Psoas muscle (tissue), 8 donors: Measurements from ENCODE around the gene GNG14. TPM values are rescaled to one million over a fixed set of nuclear protein-coding genes. Genes with fewer than 3 reads are reported as not detected.

Experiments
- ATAC-seq, 4 donors: fragments of 200-7000 bp; cut with Tn5 transposase; one replicate each; pipeline ENCODE4 v1.9.1; 2020; ENCODE audit warnings: moderate library complexity in 3 of 4, mild to moderate bottlenecking in 2 of 4
- DNase-seq, 2 donors: peaks; one replicate each; pipeline ENCODE4 v3.0.0-alpha.2; 2020
- H3K27ac ChIP-seq: fragments of 200-600 bp; one replicate; pipeline ENCODE4 v1.8.0; 2022
- H3K27me3 ChIP-seq, 3 donors: fragments of 200-600 bp in 1 of 3; one replicate each; pipeline versions ENCODE4 v1.6.1 to v1.8.0; 2013 to 2022; ENCODE audit warnings: low read length in 2 of 3, mild to moderate bottlenecking in 2 of 3, moderate library complexity in 1 of 3; ENCODE audit not compliant: insufficient read depth in 3 of 3
- H3K36me3 ChIP-seq, 2 donors: fragments of 200-600 bp in 1 of 2; one replicate each; pipeline versions ENCODE4 v1.6.1 to v1.8.0; 2013 to 2022; ENCODE audit warnings: low read depth in 1 of 2, mild to moderate bottlenecking in 1 of 2, moderate library complexity in 1 of 2; ENCODE audit not compliant: insufficient read depth in 1 of 2
- H3K4me1 ChIP-seq: fragments of 200-600 bp; one replicate; pipeline ENCODE4 v1.8.0; 2022
- H3K4me3 ChIP-seq: fragments of 200-600 bp; one replicate; pipeline ENCODE4 v1.8.0; 2022; ENCODE audit warnings: mild to moderate bottlenecking
- H3K9me3 ChIP-seq: fragments of 200-600 bp; one replicate; pipeline ENCODE4 v1.8.0; 2022
- WGBS, 3 donors: extraction: QIAGEN DNeasy Blood & Tissue Kit; methylation state at CpG; one replicate each; pipeline versions ENCODE4 v1.1.6 to v1.1.7; 2013; 5-methylcytosine and 5-hydroxymethylcytosine counted together
- intact Hi-C, 2 donors: fragments of 100-400 bp; cut with DNase I; formaldehyde crosslinking; loops; one replicate each; pipeline versions ENCODE4 v1.11.0 to v1.14.2; 2022
- polyA plus RNA-seq, 3 donors: library from polyadenylated mRNA; stranded (reverse); fragments of 200-250 nt; gene quantifications; one replicate each; pipeline ENCODE4 v1.2.3, GENCODE V29; 2013
- total RNA-seq, 4 donors: library from RNA; stranded (reverse); fragmentation: NEBNext Ultra II Directional in 2 of 4; extraction: Animal tissue kit (Norgen Biotek cat#: 25700) in 2 of 4; gene quantifications; one replicate each; pipeline versions ENCODE4 v1.2.1 to v1.2.4, GENCODE V29; 2021 to 2023
- TF ChIP-seq, protein P1 (sequence below): fragments of 200-600 bp; IDR thresholded peaks from one replicate; pipeline ENCODE4 v1.8.0; 2022; ENCODE audit warnings: antibody characterized with exemption
- donor health status: healthy with polysubstance abuse.
- donor health status: DM: no; HTN: no; CAD: no; lungs with moderate emphysema.
- donor health status: Bipolar disorder and iron deficiency.
- donor health status: healthy.
- donor health status: DM: yes; HTN: yes; CAD: no.
- donor health status: DM: no; HTN: no; CAD: no.
- donor health status: DM: no; HTN: no; CAD: no.
- donor health status: DM: yes; HTN: yes; CAD: no.

Gene GNG14
- total and polyA plus RNA-seq, 7 donors: not detected

DNA sequence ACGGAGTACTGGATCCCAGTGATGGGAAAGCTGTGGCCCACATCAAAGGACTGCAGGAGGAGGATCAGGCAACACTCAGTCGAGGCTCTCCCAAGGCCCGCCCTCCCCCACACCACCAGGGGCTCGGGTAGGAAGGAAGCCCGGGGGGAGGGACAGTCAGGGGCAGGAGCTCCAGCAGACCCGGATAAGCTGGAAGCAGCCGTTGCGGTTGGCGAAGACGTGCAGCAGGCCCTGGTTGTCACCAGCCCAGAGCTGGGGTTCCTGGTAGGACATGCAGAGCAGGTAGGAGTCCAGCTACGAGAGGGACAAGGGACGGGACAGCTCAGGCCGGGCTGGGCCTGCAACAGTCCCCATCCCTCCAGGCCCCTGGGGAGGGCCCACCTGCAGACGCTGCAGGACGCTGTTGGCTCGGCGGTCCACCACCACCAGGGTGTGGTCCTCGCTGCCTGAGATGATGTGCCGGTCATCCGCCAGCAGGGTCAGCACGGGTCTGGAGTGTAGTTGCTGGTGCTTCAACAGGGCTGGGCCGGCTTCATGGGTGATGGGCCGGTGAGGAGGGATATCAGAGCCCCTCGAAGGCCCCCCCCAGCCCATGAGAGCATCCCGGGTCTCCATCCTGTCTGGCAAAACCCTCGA, 1.9 kb downstream of the GNG14 start:
- Histone ChIP-seq H3K27ac (no peak overlapping the region), H3K4me1 (no peaks in the 10 kb centered on the region), H3K9me3 (no peaks in the 10 kb centered on the region), H3K27me3 (no peaks in the 10 kb centered on the region), H3K36me3 (peaks cover 0 to 4% of the 10 kb centered on the region in 2 donors), H3K4me3 (no peak overlapping the region)
- ATAC-seq (no peak), DNase-seq (no peak)
- TF ChIP-seq, protein P1, sequence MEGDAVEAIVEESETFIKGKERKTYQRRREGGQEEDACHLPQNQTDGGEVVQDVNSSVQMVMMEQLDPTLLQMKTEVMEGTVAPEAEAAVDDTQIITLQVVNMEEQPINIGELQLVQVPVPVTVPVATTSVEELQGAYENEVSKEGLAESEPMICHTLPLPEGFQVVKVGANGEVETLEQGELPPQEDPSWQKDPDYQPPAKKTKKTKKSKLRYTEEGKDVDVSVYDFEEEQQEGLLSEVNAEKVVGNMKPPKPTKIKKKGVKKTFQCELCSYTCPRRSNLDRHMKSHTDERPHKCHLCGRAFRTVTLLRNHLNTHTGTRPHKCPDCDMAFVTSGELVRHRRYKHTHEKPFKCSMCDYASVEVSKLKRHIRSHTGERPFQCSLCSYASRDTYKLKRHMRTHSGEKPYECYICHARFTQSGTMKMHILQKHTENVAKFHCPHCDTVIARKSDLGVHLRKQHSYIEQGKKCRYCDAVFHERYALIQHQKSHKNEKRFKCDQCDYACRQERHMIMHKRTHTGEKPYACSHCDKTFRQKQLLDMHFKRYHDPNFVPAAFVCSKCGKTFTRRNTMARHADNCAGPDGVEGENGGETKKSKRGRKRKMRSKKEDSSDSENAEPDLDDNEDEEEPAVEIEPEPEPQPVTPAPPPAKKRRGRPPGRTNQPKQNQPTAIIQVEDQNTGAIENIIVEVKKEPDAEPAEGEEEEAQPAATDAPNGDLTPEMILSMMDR: no peak
- intact Hi-C loops: no loop called here
- 69 to 82% (median 78%) methylated on average over 25 to 26 of the region's 26 CpGs for WGBS, 3 donors

DNA sequence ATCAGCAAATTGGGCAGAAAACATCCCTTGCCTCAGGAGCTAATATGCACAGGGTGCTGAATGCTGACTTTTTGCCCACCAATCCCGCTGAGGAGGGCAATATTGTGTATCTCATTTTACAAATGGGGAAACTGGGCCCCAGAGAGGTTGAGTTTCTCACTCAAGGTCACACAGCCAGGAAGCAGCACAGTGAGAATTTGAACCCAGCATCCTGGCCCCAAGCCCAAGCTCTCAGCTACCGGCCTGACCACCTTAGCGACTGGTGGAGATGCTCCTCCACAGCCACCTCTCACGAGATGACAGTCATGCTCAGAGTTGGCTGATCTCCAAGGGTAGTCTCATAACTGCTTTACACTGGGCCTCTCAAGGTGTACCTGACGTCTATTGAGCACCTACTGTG, 5.2 kb downstream of the GNG14 start:
- ATAC-seq: no peak
- no peaks in the 10 kb centered on the region for H3K27me3 ChIP-seq
- peaks cover 10% of the 10 kb centered on the region for H3K4me1 ChIP-seq
- peaks cover 0 to 6% of the 10 kb centered on the region in 2 donors for H3K36me3 ChIP-seq
- TF ChIP-seq, protein P1: no peak
- intact Hi-C loops: no loop called here
- no peak overlapping the region for H3K4me3 ChIP-seq
- 83 to 89% (median 86%) methylated on average over 5 of the region's 5 CpGs for WGBS, 3 donors
- H3K9me3 ChIP-seq: no peaks in the 10 kb centered on the region
- DNase-seq: no peak
- no peak overlapping the region for H3K27ac ChIP-seq

DNA sequence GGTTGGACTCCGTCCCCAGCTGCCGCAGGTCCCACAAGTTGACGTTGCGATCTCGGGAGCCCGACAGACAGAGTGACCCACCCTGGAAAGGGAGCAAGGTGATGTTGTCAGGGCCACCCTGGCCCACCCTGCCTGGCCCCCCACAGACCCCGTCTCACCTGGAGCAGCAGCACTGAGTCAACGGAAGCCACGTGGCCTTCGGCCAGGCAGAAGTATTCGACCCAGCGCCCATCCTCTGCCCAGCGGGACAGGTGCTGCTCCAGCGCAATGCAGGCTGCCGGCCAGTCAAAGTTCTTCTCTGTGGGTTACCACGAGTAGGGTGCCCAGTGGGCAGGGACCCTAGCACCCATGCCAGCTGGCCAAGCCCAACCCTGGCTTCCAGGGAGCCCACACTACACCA, 6.8 kb downstream of the GNG14 start:
- WGBS, 3 donors: 82 to 91% (median 85%) methylated on average over 16 of the region's 16 CpGs
- Histone ChIP-seq H3K4me1 (peaks cover 10% of the 10 kb centered on the region), H3K27ac (no peak overlapping the region)

DNA sequence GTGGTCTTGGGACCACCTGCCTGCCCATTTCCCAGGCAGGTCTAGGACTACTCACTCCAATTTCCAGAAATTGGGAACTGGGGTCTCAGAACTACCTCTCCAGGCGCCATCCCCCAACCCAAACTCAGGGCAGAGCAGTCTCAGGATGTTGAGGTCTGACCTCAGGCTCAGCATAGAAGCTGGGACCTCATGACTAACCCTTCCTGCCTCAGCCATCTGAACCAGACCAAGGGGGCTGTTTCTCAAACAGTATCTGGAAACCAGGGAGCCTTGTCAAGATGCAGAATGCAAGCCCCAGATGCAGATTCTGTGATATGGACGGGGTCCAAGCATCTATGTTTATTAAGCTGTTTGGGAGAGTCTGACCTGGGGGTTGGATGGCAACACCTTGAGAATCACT, 7.3 kb downstream of the GNG14 start:
- intact Hi-C loops: no loop called here
- Histone ChIP-seq H3K36me3 (peaks cover 0 to 22% of the 10 kb centered on the region in 2 donors), H3K27ac (no peak overlapping the region), H3K4me1 (peaks cover 10% of the 10 kb centered on the region), H3K9me3 (no peaks in the 10 kb centered on the region), H3K4me3 (peak overlapping the region; percentile 93), H3K27me3 (no peaks in the 10 kb centered on the region)
- TF ChIP-seq, protein P1: no peak
- DNase-seq (no peak), ATAC-seq (no peak)
- WGBS, 3 donors: 74 to 78% (median 77%) methylated on average over 2 of the region's 2 CpGs

More for the DNA sequence above, 6.8 kb downstream of the GNG14 start:
- no peak for ATAC-seq
- H3K9me3 ChIP-seq: no peaks in the 10 kb centered on the region
- intact Hi-C loops: no loop called here
- no peaks in the 10 kb centered on the region for H3K27me3 ChIP-seq
- no peak overlapping the region for H3K4me3 ChIP-seq
- H3K36me3 ChIP-seq: peaks cover 0 to 17% of the 10 kb centered on the region in 2 donors
- TF ChIP-seq, protein P1: no peak
- no peak for DNase-seq

DNA sequence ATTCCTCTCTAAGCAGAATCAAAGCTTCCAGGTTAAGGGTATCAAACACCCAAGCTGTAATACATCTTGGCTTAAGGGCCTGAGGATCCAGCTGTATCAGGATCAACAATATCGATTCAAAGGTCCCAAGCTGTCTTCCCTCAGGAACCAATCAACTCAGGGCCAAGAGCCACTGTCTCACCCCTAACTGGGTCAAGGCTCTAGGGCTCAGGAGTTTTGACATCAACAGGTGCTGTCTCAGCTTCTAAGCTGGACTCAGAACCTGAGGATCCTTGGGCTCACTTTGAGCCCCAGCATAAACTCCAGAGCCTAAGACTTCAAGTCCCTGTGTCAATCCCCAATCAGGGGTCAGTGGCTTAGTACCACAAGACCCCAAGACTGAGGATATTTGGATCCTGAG, 7.7 kb downstream of the GNG14 start:
- Histone ChIP-seq H3K27me3 (no peaks in the 10 kb centered on the region), H3K36me3 (peaks cover 0 to 26% of the 10 kb centered on the region in 2 donors), H3K4me1 (peaks cover 10% of the 10 kb centered on the region), H3K4me3 (peak overlapping the region; percentile 93), H3K9me3 (no peaks in the 10 kb centered on the region), H3K27ac (no peak overlapping the region)
- intact Hi-C loops: no loop called here
- ATAC-seq: no peak
- TF ChIP-seq, protein P1: no peak
- WGBS, 3 donors: 55 to 76% (median 66%) methylated on average over 1 of the region's 1 CpG
- DNase-seq: no peak
